ENCODE measurements around the gene NEK11. TPM values are rescaled to one million over a fixed set of nuclear protein-coding genes. Genes with fewer than 3 reads are reported as not detected.
"Not testable (repeated sequence)": the region's sequence is repeated elsewhere in the genome, so short reads cannot be mapped to it uniquely, and the experiment has no call there.

Gene NEK11
- total RNA-seq, 1 donor from 2014 or later = 20.9 TPM

DNA sequence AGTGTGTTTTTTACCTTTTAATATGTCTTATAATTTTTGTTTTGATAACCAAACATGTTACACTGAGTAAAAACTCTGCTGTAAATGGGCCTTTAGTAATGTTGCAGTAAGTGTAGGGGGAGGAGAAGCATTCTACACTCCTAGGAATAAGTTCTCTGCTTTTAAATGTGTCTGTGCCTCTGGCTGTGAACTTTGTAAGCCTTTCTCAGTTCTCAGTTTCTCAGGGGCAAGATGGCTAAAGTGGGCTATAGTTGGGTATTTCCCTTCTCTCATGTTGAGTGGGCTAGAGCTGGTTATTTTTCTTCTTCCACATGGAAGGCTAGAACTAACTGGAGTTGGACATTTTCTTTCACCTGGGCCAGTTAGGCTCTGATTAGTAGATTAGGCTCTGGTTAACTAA is 279.6 kb downstream of the NEK11 start:
- Histone ChIP-seq H3K27me3 (ENCODE audit: control insufficient read depth in 3 of 3, insufficient read depth in 3 of 3, low read length in 3 of 3) (no peaks in the 10 kb centered on the region), H3K9me3 (ENCODE audit: control insufficient read depth in 3 of 3, low read length in 3 of 3) (no peaks in the 10 kb centered on the region), H3K4me1 (ENCODE audit: control insufficient read depth in 3 of 3, insufficient read depth in 3 of 3, low read length in 3 of 3) (no peaks in the 10 kb centered on the region), H3K36me3 (ENCODE audit: control insufficient read depth in 3 of 3, insufficient read depth in 3 of 3, low read length in 3 of 3) (no peaks in the 10 kb centered on the region), H3K27ac (ENCODE audit: low read depth, low read length) (no peak overlapping the region), H3K4me3 (ENCODE audit: low read length in 3 of 3) (no peak overlapping the region), H3K9ac (ENCODE audit: low read depth in 1 of 3, low read length in 3 of 3) (no peak overlapping the region)

DNA sequence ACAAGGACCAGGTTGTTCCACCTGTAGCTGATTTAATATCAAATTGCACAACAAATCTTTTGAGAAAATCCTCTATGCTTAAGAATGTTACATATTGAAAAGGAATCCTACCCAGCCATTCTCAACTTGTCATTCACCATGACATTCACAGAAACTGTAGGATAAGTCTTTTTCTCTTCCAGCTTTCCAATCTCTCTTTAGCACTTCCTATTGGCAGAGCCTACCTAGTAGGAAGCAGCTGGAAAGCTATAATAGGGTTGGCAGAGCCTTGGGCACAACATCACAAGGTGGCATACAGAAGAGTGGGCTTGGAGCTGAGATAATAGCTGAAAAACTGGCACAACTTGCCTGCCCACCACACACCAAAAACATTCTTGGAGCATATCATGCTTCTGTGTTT is 287.6 kb downstream of the NEK11 start:
- no peaks in the 10 kb centered on the region for H3K36me3 ChIP-seq (ENCODE audit: control insufficient read depth in 3 of 3, insufficient read depth in 3 of 3, low read length in 3 of 3)
- H3K9ac ChIP-seq (ENCODE audit: low read depth in 1 of 3, low read length in 3 of 3) = no peak overlapping the region

DNA sequence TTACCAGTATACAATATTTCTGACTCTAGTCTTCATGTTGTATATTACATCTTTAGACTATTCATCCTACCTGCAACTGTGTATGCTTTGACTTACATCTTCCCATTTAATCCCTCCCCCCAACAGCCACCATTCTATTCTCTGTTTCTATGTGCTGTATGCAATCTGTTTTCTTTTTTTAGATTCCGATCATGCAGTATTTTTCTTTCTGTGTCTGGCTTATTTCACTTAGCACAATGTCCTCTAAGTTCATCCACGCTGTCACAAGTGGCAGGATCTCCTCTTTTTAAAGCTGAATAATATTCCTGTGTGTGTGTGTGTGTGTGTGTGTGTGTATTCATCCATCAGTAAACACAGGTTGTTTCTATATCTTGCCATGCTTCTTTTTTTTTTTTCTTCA is 288.5 kb downstream of the NEK11 start:
- Histone ChIP-seq H3K36me3 (ENCODE audit: control insufficient read depth in 3 of 3, insufficient read depth in 3 of 3, low read length in 3 of 3) (no peaks in the 10 kb centered on the region), H3K27me3 (ENCODE audit: control insufficient read depth in 3 of 3, insufficient read depth in 3 of 3, low read length in 3 of 3) (no peaks in the 10 kb centered on the region), H3K9ac (ENCODE audit: low read depth in 1 of 3, low read length in 3 of 3) (no peak overlapping the region), H3K27ac (ENCODE audit: low read depth, low read length) (no peak overlapping the region), H3K4me3 (ENCODE audit: low read length in 3 of 3) (no peak overlapping the region), H3K9me3 (ENCODE audit: control insufficient read depth in 3 of 3, low read length in 3 of 3) (no peaks in the 10 kb centered on the region), H3K4me1 (ENCODE audit: control insufficient read depth in 3 of 3, insufficient read depth in 3 of 3, low read length in 3 of 3) (no peaks in the 10 kb centered on the region)

More for the DNA sequence above, 287.6 kb downstream of the NEK11 start:
- H3K4me3 ChIP-seq (ENCODE audit: low read length in 3 of 3) = no peak overlapping the region
- H3K9me3 ChIP-seq (ENCODE audit: control insufficient read depth in 3 of 3, low read length in 3 of 3) = no peaks in the 10 kb centered on the region
- H3K27ac ChIP-seq (ENCODE audit: low read depth, low read length) = no peak overlapping the region
- no peaks in the 10 kb centered on the region for H3K4me1 ChIP-seq (ENCODE audit: control insufficient read depth in 3 of 3, insufficient read depth in 3 of 3, low read length in 3 of 3)
- H3K27me3 ChIP-seq (ENCODE audit: control insufficient read depth in 3 of 3, insufficient read depth in 3 of 3, low read length in 3 of 3) = no peaks in the 10 kb centered on the region

DNA sequence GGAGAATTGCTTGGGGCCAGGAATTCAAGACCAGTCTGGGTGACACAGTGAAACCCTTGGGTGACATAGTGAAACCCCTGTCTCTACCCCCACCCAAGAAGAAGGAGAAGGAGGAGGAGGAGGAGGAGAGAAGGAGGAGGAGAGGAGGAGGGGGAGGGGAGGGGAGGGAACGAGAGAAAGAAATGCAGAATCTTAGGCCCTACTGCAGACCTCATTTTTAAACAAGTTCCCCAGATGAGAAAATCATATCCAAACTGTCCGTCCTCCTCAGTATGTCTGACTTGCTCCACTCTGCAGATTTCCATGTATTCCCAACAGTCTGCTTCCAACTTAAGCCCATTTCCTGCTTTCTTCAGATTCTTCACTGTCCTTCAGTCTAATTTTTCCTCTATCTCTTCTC is 291.0 kb downstream of the NEK11 start:
- H3K27me3 ChIP-seq (ENCODE audit: control insufficient read depth in 3 of 3, insufficient read depth in 3 of 3, low read length in 3 of 3) = no peaks in the 10 kb centered on the region
- no peak overlapping the region for H3K9ac ChIP-seq (ENCODE audit: low read depth in 1 of 3, low read length in 3 of 3)
- no peaks in the 10 kb centered on the region for H3K9me3 ChIP-seq (ENCODE audit: control insufficient read depth in 3 of 3, low read length in 3 of 3)
- no peaks in the 10 kb centered on the region for H3K36me3 ChIP-seq (ENCODE audit: control insufficient read depth in 3 of 3, insufficient read depth in 3 of 3, low read length in 3 of 3)
- H3K27ac ChIP-seq (ENCODE audit: low read depth, low read length) = no peak overlapping the region
- no peaks in the 10 kb centered on the region for H3K4me1 ChIP-seq (ENCODE audit: control insufficient read depth in 3 of 3, insufficient read depth in 3 of 3, low read length in 3 of 3)
- no peak overlapping the region for H3K4me3 ChIP-seq (ENCODE audit: low read length in 3 of 3)

DNA sequence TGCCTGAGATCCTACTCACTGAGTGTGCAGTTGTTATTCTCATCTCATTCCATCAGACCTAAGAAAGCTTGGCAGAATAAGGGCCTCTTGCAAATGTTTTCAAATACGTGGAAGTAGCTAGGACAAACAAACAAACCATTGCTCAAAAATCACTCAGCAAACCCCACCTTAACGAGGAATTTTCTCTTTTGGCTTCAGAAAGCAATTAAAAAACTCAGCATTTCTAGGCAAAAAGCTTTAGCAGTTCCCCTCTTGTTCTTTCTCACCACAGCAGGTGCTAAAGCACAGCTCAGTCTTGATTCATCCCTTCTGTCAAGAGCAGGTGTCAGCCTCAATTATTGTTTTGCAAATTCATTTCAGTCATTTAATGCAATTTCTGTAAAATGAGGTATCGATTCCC is 296.3 kb downstream of the NEK11 start:
- no peaks in the 10 kb centered on the region for H3K27me3 ChIP-seq (ENCODE audit: control insufficient read depth in 3 of 3, insufficient read depth in 3 of 3, low read length in 3 of 3)
- H3K27ac ChIP-seq (ENCODE audit: low read depth, low read length) = no peak overlapping the region
- H3K36me3 ChIP-seq (ENCODE audit: control insufficient read depth in 3 of 3, insufficient read depth in 3 of 3, low read length in 3 of 3) = no peaks in the 10 kb centered on the region
- H3K9me3 ChIP-seq (ENCODE audit: control insufficient read depth in 3 of 3, low read length in 3 of 3) = no peaks in the 10 kb centered on the region
- no peak overlapping the region for H3K9ac ChIP-seq (ENCODE audit: low read depth in 1 of 3, low read length in 3 of 3)
- H3K4me1 ChIP-seq (ENCODE audit: control insufficient read depth in 3 of 3, insufficient read depth in 3 of 3, low read length in 3 of 3) = no peaks in the 10 kb centered on the region
- no peak overlapping the region for H3K4me3 ChIP-seq (ENCODE audit: low read length in 3 of 3)

DNA sequence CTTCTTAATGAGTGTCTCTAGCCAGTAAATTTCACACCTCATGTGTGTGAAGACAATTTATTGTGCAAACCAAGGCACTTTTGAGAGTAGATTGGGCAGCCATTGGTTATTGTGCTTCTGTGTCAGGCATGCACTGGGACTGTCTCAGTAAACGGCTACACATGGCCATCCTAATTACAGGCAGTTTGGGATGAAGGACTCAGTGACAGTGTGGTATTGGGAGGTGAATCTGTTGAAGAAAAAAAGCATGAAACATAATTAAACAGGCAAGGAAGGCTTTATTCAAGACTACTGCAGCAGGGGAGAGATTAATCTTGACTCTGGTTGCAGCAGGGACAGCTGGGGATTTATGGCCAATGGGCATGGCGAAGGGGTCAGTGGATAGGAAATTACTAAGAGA is 297.1 kb downstream of the NEK11 start:
- Histone ChIP-seq H3K4me3 (ENCODE audit: low read length in 3 of 3) (no peak overlapping the region), H3K27me3 (ENCODE audit: control insufficient read depth in 3 of 3, insufficient read depth in 3 of 3, low read length in 3 of 3) (no peaks in the 10 kb centered on the region), H3K27ac (ENCODE audit: low read depth, low read length) (no peak overlapping the region), H3K4me1 (ENCODE audit: control insufficient read depth in 3 of 3, insufficient read depth in 3 of 3, low read length in 3 of 3) (no peaks in the 10 kb centered on the region), H3K36me3 (ENCODE audit: control insufficient read depth in 3 of 3, insufficient read depth in 3 of 3, low read length in 3 of 3) (no peaks in the 10 kb centered on the region), H3K9me3 (ENCODE audit: control insufficient read depth in 3 of 3, low read length in 3 of 3) (no peaks in the 10 kb centered on the region), H3K9ac (ENCODE audit: low read depth in 1 of 3, low read length in 3 of 3) (no peak overlapping the region)

DNA sequence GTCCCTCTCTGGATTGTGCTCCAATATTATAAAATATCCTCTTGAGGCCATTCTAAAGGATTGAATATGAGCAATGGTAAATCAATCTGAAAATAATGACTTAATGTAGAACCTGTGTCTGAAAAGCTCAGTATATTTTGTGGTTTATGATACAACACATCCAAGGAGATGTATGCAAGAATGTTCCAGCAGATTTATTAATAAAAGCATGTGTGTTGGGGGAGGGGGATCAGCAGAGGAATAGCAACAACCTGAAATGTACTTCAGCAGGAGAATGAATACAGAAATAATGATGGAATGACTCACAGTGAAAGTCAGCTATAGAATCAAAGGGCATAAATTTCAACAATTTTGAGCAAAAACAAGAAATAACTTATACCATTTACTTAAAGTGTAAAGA is 298.2 kb downstream of the NEK11 start:
- Histone ChIP-seq H3K36me3 (ENCODE audit: control insufficient read depth in 3 of 3, insufficient read depth in 3 of 3, low read length in 3 of 3) (no peaks in the 10 kb centered on the region), H3K27ac (ENCODE audit: low read depth, low read length) (no peak overlapping the region), H3K4me1 (ENCODE audit: control insufficient read depth in 3 of 3, insufficient read depth in 3 of 3, low read length in 3 of 3) (no peaks in the 10 kb centered on the region), H3K9me3 (ENCODE audit: control insufficient read depth in 3 of 3, low read length in 3 of 3) (no peaks in the 10 kb centered on the region), H3K27me3 (ENCODE audit: control insufficient read depth in 3 of 3, insufficient read depth in 3 of 3, low read length in 3 of 3) (no peaks in the 10 kb centered on the region), H3K4me3 (ENCODE audit: low read length in 3 of 3) (no peak overlapping the region), H3K9ac (ENCODE audit: low read depth in 1 of 3, low read length in 3 of 3) (no peak overlapping the region)

DNA sequence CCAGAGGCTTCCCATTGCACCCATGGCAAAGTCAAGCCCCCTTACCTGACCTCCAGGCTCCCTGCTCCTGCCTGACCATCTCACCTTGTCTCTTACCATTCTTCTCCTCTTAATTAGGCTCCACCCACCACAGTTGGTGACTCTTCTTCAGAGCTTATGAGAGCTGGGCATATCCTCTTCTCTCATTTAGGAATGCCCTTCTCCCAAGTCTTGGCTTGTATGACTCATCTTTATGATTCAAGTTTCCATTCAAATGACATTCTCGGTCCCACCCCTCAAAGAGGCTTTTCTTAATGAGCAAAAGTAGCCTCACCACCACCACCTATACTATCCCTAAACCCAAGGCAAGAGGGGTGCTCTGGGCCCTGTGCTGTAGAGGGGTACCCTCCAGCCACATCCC is 299.6 kb downstream of the NEK11 start:
- Histone ChIP-seq H3K9ac (ENCODE audit: low read depth in 1 of 3, low read length in 3 of 3) (no peak overlapping the region), H3K27me3 (ENCODE audit: control insufficient read depth in 3 of 3, insufficient read depth in 3 of 3, low read length in 3 of 3) (no peaks in the 10 kb centered on the region), H3K27ac (ENCODE audit: low read depth, low read length) (no peak overlapping the region), H3K4me3 (ENCODE audit: low read length in 3 of 3) (no peak overlapping the region), H3K9me3 (ENCODE audit: control insufficient read depth in 3 of 3, low read length in 3 of 3) (no peaks in the 10 kb centered on the region), H3K36me3 (ENCODE audit: control insufficient read depth in 3 of 3, insufficient read depth in 3 of 3, low read length in 3 of 3) (no peaks in the 10 kb centered on the region), H3K4me1 (ENCODE audit: control insufficient read depth in 3 of 3, insufficient read depth in 3 of 3, low read length in 3 of 3) (no peaks in the 10 kb centered on the region)

DNA sequence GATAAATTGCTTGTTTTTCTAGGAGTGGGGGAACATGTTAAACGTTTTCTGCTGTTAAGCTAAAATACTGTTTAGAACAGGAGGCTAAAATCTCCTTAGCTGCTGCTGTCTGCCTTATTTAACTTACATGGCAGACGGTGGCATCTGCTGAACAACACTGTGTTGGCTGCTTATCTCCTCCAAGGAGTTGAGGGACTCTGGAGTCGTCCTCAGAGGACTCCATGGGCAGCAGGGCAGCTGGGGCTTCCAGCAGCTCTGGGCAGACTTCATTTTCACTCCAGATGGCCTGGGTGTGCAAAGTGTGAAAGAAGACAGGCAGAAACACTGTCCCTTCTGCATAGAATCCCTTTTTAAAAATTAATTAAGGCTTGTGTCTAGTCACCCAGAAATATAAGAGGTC is 302.0 kb downstream of the NEK11 start:
- H3K9me3 ChIP-seq (ENCODE audit: control insufficient read depth in 3 of 3, low read length in 3 of 3) = no peaks in the 10 kb centered on the region

DNA sequence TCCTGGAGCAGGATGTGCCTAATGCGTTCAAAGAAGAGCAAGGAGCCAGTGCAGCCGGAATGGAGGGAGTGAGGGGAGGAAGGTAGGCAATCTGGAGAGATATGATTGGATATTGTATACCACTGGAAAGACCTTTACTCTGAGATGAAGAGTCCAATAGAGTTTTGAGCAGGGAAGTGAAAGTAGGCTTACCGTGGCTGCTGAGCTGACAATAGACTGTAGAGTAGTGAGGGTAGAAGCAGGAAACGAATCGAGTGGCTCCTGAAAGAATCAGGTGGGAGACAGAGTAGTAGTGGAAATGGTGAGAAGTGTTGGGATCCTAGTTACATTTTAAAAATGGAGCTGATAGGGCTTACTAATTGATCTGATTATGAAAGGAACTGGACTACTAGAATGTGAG is 303.1 kb downstream of the NEK11 start:
- Histone ChIP-seq H3K27me3 (ENCODE audit: control insufficient read depth in 3 of 3, insufficient read depth in 3 of 3, low read length in 3 of 3) (no peaks in the 10 kb centered on the region), H3K4me1 (ENCODE audit: control insufficient read depth in 3 of 3, insufficient read depth in 3 of 3, low read length in 3 of 3) (no peaks in the 10 kb centered on the region), H3K36me3 (ENCODE audit: control insufficient read depth in 3 of 3, insufficient read depth in 3 of 3, low read length in 3 of 3) (no peaks in the 10 kb centered on the region), H3K27ac (ENCODE audit: low read depth, low read length) (no peak overlapping the region), H3K4me3 (ENCODE audit: low read length in 3 of 3) (no peak overlapping the region), H3K9ac (ENCODE audit: low read depth in 1 of 3, low read length in 3 of 3) (no peak overlapping the region), H3K9me3 (ENCODE audit: control insufficient read depth in 3 of 3, low read length in 3 of 3) (no peaks in the 10 kb centered on the region)

More for the DNA sequence above, 302.0 kb downstream of the NEK11 start:
- H3K9ac ChIP-seq (ENCODE audit: low read depth in 1 of 3, low read length in 3 of 3) = no peak overlapping the region
- H3K27ac ChIP-seq (ENCODE audit: low read depth, low read length) = no peak overlapping the region
- no peaks in the 10 kb centered on the region for H3K4me1 ChIP-seq (ENCODE audit: control insufficient read depth in 3 of 3, insufficient read depth in 3 of 3, low read length in 3 of 3)
- H3K4me3 ChIP-seq (ENCODE audit: low read length in 3 of 3) = no peak overlapping the region
- H3K27me3 ChIP-seq (ENCODE audit: control insufficient read depth in 3 of 3, insufficient read depth in 3 of 3, low read length in 3 of 3) = no peaks in the 10 kb centered on the region
- no peaks in the 10 kb centered on the region for H3K36me3 ChIP-seq (ENCODE audit: control insufficient read depth in 3 of 3, insufficient read depth in 3 of 3, low read length in 3 of 3)

DNA sequence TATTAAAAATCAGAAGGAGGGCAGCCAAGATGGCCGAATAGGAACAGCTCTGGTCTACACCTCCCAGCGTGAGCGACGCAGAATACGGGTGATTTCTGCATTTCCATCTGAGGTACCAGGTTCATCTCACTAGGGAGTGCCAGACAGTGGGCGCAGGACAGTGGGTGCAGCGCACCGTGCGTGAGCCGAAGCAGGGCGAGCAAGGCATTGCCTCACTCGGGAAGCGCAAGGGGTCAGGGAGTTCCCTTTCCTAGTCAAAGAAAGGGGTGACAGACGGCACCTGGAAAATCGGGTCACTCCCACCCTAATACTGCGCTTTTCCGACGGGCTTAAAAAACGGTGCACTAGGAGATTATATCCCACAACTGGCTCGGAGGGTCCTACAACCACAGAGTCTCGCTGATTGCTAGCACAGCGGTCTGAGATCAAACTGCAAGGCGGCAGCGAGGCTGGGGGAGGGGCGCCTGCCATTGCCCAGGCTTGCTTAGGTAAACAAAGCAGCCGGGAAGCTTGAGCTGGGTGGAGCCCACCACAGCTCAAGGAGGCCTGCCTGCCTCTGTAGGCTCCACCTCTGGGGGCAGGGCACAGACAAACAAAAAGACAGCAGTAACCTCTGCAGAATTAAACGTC is 304.9 kb downstream of the NEK11 start:
- not testable (repeated sequence) for H3K27ac ChIP-seq (ENCODE audit: low read depth, low read length); H3K27me3 ChIP-seq (ENCODE audit: control insufficient read depth in 3 of 3, insufficient read depth in 3 of 3, low read length in 3 of 3); H3K9ac ChIP-seq (ENCODE audit: low read depth in 1 of 3, low read length in 3 of 3); H3K9me3 ChIP-seq (ENCODE audit: control insufficient read depth in 3 of 3, low read length in 3 of 3); H3K4me1 ChIP-seq (ENCODE audit: control insufficient read depth in 3 of 3, insufficient read depth in 3 of 3, low read length in 3 of 3); H3K4me3 ChIP-seq (ENCODE audit: low read length in 3 of 3); H3K36me3 ChIP-seq (ENCODE audit: control insufficient read depth in 3 of 3, insufficient read depth in 3 of 3, low read length in 3 of 3)
